Measurements from ENCODE around the gene SHPK. TPM values are rescaled to one million over a fixed set of nuclear protein-coding genes. Genes with fewer than 3 reads are reported as not detected.

SHPK gene
- total RNA-seq, 3 donors from 2014 or later (not counting 1 experiment from before 2014, with no cell fraction given) = 5.8 to 9.3 (median 8.9) TPM

GRCh38 chr17:3632287-3632686 lies 3.8 kb downstream of the SHPK start:
- Mint-ChIP-seq H3K4me1 (peaks cover 9 to 27% of the 10 kb centered on the region in 2 donors), H3K36me3 (no peaks in the 10 kb centered on the region), H3K4me3 (no peak overlapping the region), H3K9me3 (no peaks in the 10 kb centered on the region), H3K27me3 (ENCODE audit: low read depth in 2 of 2) (no peaks in the 10 kb centered on the region), H3K27ac (no peak overlapping the region)
- no peak for DNase-seq
- Histone ChIP-seq H3K4me1 (ENCODE audit: control insufficient read depth, insufficient read depth, low read length) (peaks cover 17% of the 10 kb centered on the region), H3K27me3 (ENCODE audit: control insufficient read depth, insufficient read depth, low read length) (no peaks in the 10 kb centered on the region), H3K27ac (ENCODE audit: low read length) (no peak overlapping the region), H3K9me3 (ENCODE audit: control insufficient read depth, insufficient read depth, low read length) (no peaks in the 10 kb centered on the region), H3K4me3 (ENCODE audit: low read length) (no peak overlapping the region), H3K36me3 (ENCODE audit: control insufficient read depth, insufficient read depth, low read length) (peaks cover 9% of the 10 kb centered on the region)
- TF ChIP-seq CTCF (IDR thresholded peaks at IDR 0.05) = no peak
- WGBS (ENCODE audit: insufficient coverage) = 99% methylated on average over 7 of the region's 7 CpGs
- intact Hi-C loops (cut with micrococcal nuclease) = loop anchor here (10.0 kb wide), 1 partner anchor 587 kb away; no protein-coding TSS in a partner anchor
- ATAC-seq = no peak

- no peaks in the 10 kb centered on the region for H3K36me3 Mint-ChIP-seq
- no peak for TF ChIP-seq CTCF (IDR thresholded peaks at IDR 0.05)
- H3K4me3 Mint-ChIP-seq = no peak overlapping the region
- DNase-seq = no peak
- peaks cover 5 to 23% of the 10 kb centered on the region in 2 donors for H3K4me1 Mint-ChIP-seq
- H3K27ac ChIP-seq (ENCODE audit: low read length) = no peak overlapping the region
- H3K4me3 ChIP-seq (ENCODE audit: low read length) = no peak overlapping the region
- no peaks in the 10 kb centered on the region for H3K9me3 ChIP-seq (ENCODE audit: control insufficient read depth, insufficient read depth, low read length)
- no peak overlapping the region for H3K27ac Mint-ChIP-seq
- H3K9me3 Mint-ChIP-seq = no peaks in the 10 kb centered on the region
- H3K27me3 Mint-ChIP-seq (ENCODE audit: low read depth in 2 of 2) = no peaks in the 10 kb centered on the region
- intact Hi-C loops (cut with micrococcal nuclease) = loop anchor here (10.0 kb wide), 1 partner anchor 586 kb away; no protein-coding TSS in a partner anchor
- peaks cover 13% of the 10 kb centered on the region for H3K36me3 ChIP-seq (ENCODE audit: control insufficient read depth, insufficient read depth, low read length)
- 95% methylated on average over 10 of the region's 10 CpGs for WGBS (ENCODE audit: insufficient coverage)
- no peak for ATAC-seq
- H3K4me1 ChIP-seq (ENCODE audit: control insufficient read depth, insufficient read depth, low read length) = peaks cover 10% of the 10 kb centered on the region
- no peaks in the 10 kb centered on the region for H3K27me3 ChIP-seq (ENCODE audit: control insufficient read depth, insufficient read depth, low read length)
These were observed 5.3 kb downstream of the SHPK start for GRCh38 chr17:3630781-3631180.

GRCh38 chr17:3627769-3628167 lies 8.3 kb downstream of the SHPK start:
- Mint-ChIP-seq H3K36me3 (no peaks in the 10 kb centered on the region), H3K27ac (no peak overlapping the region), H3K27me3 (ENCODE audit: low read depth in 2 of 2) (no peaks in the 10 kb centered on the region), H3K9me3 (no peaks in the 10 kb centered on the region), H3K4me1 (peaks cover 0 to 10% of the 10 kb centered on the region in 2 donors), H3K4me3 (no peak overlapping the region)
- Histone ChIP-seq H3K27ac (ENCODE audit: low read length) (no peak overlapping the region), H3K27me3 (ENCODE audit: control insufficient read depth, insufficient read depth, low read length) (no peaks in the 10 kb centered on the region), H3K4me3 (ENCODE audit: low read length) (no peak overlapping the region), H3K4me1 (ENCODE audit: control insufficient read depth, insufficient read depth, low read length) (no peaks in the 10 kb centered on the region), H3K9me3 (ENCODE audit: control insufficient read depth, insufficient read depth, low read length) (no peaks in the 10 kb centered on the region), H3K36me3 (ENCODE audit: control insufficient read depth, insufficient read depth, low read length) (peaks cover 26% of the 10 kb centered on the region)
- no peak for TF ChIP-seq CTCF (IDR thresholded peaks at IDR 0.05)
- no peak for ATAC-seq
- 97% methylated on average over 9 of the region's 11 CpGs for WGBS (ENCODE audit: insufficient coverage)
- intact Hi-C loops (cut with micrococcal nuclease) = no loop called here
- no peak for DNase-seq

All from natural killer cell (primary cell).